GM21528 (cell line): ENCODE results near the gene LPCAT2.

Experiments used
- ATAC-seq: cut with Tn5 transposase; IDR thresholded peaks from one replicate; pipeline ENCODE4 v1.9.1; 2021; ENCODE audit warnings: mild to moderate bottlenecking, moderate library complexity; ENCODE audit not compliant: unreplicated experiment, low FRiP score

Gene LPCAT2

DNA sequence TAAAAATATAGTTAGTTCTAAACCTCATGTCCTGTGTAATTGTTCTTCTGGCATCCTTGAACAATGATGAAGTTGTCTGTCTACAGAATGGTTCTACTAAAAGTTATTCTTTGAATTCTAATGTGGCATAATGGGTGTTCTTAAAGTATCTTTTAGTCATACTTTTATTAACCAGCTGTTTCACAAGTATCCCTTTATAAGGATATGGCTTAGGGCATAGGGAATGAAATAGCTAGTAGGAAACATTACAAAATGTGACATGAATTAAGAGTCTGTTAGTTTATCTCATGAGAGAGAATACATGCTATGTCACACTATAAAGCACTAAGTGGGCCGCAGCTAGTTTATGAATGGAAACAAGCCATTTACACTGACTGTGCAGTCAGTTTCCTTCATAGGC is 31.3 kb downstream of the LPCAT2 start:
- ATAC-seq = no peak

DNA sequence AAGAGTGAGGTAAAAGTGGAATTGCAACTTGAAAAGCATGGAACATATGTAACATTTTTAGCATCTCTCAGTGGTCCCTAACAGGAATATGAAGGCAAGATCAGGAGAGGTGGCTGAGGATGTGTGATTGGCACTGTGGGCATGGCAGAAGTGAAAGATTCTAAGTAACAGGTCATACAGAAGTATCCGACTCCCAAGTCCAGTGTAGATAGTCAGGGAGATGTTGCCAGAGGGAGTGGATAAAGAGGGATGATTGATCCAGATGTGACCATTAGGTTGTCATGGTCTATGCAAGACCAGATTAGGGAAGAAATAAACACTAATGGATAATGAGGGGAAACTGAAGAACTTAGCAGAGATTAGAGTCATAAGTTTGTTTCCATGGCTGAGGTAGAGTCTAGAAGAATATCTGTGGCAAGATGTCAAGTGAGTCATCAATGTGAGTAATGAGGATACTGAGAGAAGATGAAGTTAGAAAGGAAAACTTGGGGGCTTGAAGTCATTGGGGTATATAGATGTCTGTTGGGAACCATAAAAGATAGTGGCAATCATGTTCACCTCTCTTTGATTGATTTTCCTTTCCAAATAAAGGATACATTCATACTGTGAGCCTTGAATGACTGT is 33.7 kb downstream of the LPCAT2 start:
- ATAC-seq = no peak

- no peak for ATAC-seq
These were observed 34.6 kb downstream of the LPCAT2 start for GRCh38 chr16:55543472-55543871.

DNA sequence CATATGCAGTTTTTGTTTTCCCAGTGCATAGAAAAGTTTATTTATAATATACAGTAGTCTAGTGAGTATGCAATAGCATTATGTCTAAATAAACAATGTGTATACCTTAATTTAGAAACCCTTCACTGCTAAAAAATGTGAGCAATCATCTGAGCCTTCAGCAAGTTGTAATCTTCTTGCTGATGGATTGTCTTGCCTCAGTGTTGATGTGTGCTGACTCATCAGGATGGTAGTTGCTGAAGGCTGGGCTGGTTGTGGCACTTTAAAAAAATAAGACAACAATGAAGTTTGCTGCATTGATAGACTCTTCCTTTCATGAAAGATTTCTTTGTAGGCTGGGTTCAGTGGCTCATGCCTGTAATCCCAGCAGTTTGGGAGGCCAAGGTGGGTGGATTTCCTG is 43.7 kb downstream of the LPCAT2 start:
- ATAC-seq = no peak

GRCh38 chr16:55555436-55555835 is 46.6 kb downstream of the LPCAT2 start:
- ATAC-seq = no peak

GRCh38 chr16:55557186-55557585 is 48.3 kb downstream of the LPCAT2 start:
- ATAC-seq = no peak

GRCh38 chr16:55559233-55559632 is 50.4 kb downstream of the LPCAT2 start:
- no peak for ATAC-seq

DNA sequence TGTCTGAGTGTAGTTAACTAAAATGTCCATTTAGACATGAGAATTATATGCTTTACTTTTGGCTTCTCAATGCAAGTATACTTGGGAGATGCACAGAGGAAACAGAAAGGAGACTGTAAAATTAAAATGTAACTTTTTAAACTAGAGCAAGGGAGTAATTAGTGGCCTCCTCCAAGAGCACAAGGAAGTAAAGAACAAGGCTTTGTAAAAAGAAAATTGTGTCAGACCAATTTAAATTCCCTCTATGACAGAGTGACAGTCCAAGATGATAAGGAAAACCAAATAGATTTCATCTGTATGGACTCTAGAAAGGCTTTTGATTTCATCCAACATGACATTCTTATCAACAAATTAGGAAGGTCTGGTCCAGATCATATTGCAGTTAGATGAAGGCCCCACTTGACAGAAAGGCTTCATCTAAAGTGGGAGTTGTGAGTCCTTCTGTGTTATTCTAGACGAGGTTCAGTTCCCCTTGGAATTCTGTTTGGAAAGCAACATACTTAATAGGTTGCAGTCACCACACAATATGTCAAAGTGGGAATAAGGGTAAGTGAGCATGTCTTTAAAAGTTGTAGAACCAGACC is 51.2 kb downstream of the LPCAT2 start:
- no peak for ATAC-seq

DNA sequence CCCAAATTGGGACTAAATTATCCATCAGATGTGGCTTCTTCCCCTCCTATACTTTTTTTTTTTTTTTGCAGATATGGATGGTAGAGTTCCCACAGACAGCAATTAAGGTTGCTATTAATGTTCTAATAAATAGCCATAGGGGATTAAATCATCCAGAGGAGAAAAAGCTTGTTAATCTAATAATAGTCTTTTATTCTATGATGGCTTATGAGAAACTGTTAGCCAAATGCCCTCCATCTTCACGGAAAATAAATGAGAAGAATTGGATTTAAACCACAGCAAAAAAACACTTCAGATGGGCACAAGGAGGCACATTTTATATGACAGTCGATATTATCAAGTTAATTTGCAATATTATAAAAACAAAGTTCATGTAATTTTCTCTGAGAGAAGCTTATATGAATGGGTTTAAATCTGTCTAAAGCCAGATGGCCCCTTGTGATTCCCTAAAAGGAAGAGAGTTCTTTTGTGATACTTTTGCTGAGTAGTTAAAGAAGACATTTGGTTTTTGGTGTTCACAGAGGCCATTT is 52.5 kb downstream of the LPCAT2 start:
- no peak for ATAC-seq

GRCh38 chr16:55562936-55563335 is 54.1 kb downstream of the LPCAT2 start:
- no peak for ATAC-seq

- no peak for ATAC-seq
These were observed 54.9 kb downstream of the LPCAT2 start for GRCh38 chr16:55563797-55564196.

DNA sequence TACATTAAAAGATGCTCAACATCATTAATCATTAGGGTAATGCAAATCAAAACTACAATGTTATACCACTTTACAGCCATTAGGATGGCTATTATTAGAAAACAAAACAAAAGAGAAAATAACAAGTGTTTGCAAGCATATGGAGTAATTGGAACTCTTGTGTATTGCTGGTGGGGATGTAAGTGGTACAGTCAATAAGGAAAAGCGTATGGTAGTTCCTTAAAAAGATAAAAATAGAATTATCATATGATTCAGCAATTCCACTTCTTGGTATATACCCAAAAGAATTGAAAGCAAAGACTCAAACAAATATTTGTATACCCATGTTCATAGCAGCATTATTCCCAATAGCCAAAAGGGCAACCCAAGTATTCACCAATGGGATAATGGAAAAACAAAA is 56.2 kb downstream of the LPCAT2 start:
- ATAC-seq = no peak

- no peak for ATAC-seq
These were observed 57.7 kb downstream of the LPCAT2 start, which contains the start of gene CAPNS2 for GRCh38 chr16:55566432-55567175. TSS of gene CAPNS2 (plus strand) at chr16:55566684. CDS start at chr16:55566757, 73 bp downstream.

DNA sequence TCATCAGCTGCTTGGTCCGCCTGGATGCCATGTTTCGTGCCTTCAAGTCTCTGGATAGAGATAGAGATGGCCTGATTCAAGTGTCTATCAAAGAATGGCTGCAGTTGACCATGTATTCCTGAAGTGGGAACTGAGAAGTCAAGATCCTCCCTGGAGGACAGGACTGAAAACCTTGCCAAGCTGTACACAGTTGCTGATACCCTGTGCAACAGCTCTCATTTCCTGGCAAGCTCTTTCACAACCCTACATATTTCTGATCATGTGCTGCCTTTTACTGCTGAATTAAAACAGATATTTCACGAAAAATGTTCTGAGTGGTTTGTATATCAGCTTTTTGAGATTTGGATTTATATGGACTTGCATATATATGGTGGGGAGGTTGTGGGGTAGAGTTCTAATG is 58.5 kb downstream of the LPCAT2 start:
- ATAC-seq = no peak

- ATAC-seq = no peak
These were observed 59.3 kb downstream of the LPCAT2 start for GRCh38 chr16:55568207-55568606.

- ATAC-seq = no peak
These were observed 60.2 kb downstream of the LPCAT2 start for GRCh38 chr16:55569025-55569424.

DNA sequence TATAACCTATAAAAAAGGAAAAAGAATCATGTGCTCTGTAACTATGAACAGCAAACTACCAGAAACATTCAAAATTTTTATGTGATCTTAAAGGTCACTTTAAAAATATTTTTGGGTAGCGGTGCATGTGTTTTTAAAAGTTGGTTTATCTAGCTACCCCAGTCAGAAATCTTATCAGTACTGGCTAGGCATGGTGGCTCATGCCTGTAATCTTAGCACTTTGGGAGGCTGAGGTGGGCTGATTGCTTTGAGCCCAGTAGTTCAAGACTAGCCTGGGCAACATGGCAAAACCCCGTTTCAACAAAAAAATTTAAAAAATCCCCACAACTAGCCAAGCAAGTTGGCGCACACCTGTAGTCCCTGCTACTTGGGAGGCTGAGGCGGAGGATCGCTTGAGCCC is 61.3 kb downstream of the LPCAT2 start:
- no peak for ATAC-seq

GRCh38 chr16:55571191-55571897 is 62.5 kb downstream of the LPCAT2 start:
- ATAC-seq = no peak

DNA sequence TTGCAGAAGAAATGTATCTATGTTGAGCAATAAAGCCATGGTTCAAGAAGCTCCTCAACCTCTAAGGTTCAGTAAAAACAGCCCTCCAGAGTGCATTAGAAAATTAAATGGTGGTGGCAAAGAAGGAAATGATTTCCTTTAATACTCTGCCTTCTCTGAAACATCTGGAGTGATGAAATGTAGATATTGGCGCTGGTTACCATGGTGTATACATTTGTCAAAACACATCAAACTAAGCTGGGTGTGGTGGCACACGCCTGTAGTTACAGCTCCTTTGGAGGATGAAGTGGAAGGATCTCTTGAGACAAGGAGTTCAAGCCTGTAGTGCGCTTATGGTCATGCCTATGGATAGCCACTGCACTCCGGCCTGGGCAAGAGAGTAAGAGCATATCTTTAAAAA is 63.6 kb downstream of the LPCAT2 start:
- no peak for ATAC-seq

DNA sequence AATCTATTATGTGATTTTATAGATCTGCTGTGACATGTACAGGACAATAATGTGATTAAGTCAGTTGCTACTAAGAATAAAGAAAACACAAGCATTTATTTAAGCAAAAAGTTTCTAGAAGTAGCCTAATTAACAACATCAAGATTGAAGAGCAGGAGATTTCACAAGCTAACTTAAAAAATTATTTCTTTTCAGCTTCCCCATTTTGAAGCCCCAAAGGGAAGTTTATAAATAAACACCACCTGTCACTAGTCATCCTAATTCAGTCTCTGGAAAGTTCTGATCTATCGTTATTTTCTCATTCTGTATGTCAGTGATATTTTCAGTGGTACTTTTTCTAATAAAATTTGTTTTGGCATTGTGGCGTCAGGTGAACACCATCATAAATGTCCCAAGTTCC is 65.9 kb downstream of the LPCAT2 start:
- ATAC-seq = no peak

DNA sequence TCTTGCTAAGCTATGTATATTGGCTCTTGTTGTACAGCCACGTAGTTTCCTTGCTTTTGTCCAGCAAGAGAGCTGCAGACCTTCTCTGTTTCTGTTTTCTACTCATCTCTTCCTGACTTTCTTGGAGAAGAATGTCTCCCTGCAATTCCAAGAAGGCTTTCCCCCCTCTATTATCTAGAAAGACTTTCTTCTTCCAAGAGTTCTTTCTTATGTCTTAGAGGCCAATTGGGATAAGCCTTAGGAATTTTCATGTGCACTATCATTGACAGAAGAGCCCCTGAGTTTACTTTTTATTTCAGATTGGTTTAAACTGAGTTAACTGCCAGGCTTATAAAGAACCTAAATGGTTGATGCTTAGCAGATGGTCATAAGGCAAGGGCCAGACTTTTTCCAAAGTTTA is 66.6 kb downstream of the LPCAT2 start:
- ATAC-seq = no peak
